H9 (cell line): ENCODE measurements around the gene TRIM9. TPM values are rescaled to one million over a fixed set of nuclear protein-coding genes. Genes with fewer than 3 reads are reported as not detected.

Experiments
- DNase-seq: peaks from one replicate; pipeline ENCODE4 v3.0.0-alpha.2; 2017
- H2AFZ ChIP-seq: one replicate; pipeline ENCODE4 v1.6.1; 2013; ENCODE audit warnings: mild to moderate bottlenecking, low read length, control low read depth, moderate library complexity
- H2AK5ac ChIP-seq: 2 replicates; pipeline ENCODE4 v1.6.1; 2013; ENCODE audit warnings: low read length, control low read depth, mixed read lengths; ENCODE audit not compliant: insufficient read length
- H2BK120ac ChIP-seq: one replicate; pipeline ENCODE4 v1.6.1; 2013; ENCODE audit warnings: low read depth, mild to moderate bottlenecking, low read length, control low read depth, inconsistent platforms; ENCODE audit not compliant: poor library complexity, severe bottlenecking
- H2BK12ac ChIP-seq: 2 replicates; pipeline ENCODE4 v1.6.1; 2013; ENCODE audit warnings: low read length, control low read depth, mixed read lengths, low read depth; ENCODE audit not compliant: insufficient read length
- H2BK15ac ChIP-seq: 2 replicates; pipeline ENCODE4 v1.6.1; 2013; ENCODE audit warnings: low read depth, low read length, control low read depth
- H2BK20ac ChIP-seq: one replicate; pipeline ENCODE4 v1.6.1; 2013; ENCODE audit warnings: low read depth, mild to moderate bottlenecking, low read length, control low read depth, inconsistent platforms; ENCODE audit not compliant: poor library complexity, severe bottlenecking
- H2BK5ac ChIP-seq: 2 replicates; pipeline ENCODE4 v1.6.1; 2013; ENCODE audit warnings: low read length, control low read depth, mixed read lengths; ENCODE audit not compliant: insufficient read length
- H3K14ac ChIP-seq: 2 replicates; pipeline ENCODE4 v1.6.1; 2013; ENCODE audit warnings: low read length, control low read depth; ENCODE audit not compliant: insufficient read depth
- H3K18ac ChIP-seq: 2 replicates; pipeline ENCODE4 v1.6.1; 2013; ENCODE audit warnings: low read depth, mild to moderate bottlenecking, mixed read lengths, low read length, control low read depth; ENCODE audit not compliant: insufficient read length
- H3K23ac ChIP-seq: 2 replicates; pipeline ENCODE4 v1.6.1; 2013; ENCODE audit warnings: low read length, control low read depth, mixed read lengths, low read depth; ENCODE audit not compliant: insufficient read length
- H3K23me2 ChIP-seq: 2 replicates; pipeline ENCODE4 v1.6.1; 2013; ENCODE audit warnings: low read depth, mild to moderate bottlenecking, mixed read lengths, low read length, control low read depth; ENCODE audit not compliant: insufficient read length, poor library complexity, severe bottlenecking
- H3K27ac ChIP-seq: 2 replicates; pipeline ENCODE4 v1.5.1; 2013; ENCODE audit warnings: low read length, control low read depth, mixed read lengths, low read depth; ENCODE audit not compliant: insufficient read length
- H3K27me3 ChIP-seq: 2 replicates; pipeline ENCODE4 v1.6.1; 2013; ENCODE audit warnings: low read length, control low read depth, inconsistent platforms; ENCODE audit not compliant: insufficient read depth
- H3K4ac ChIP-seq: 2 replicates; pipeline ENCODE4 v1.6.1; 2013; ENCODE audit warnings: low read depth, mild to moderate bottlenecking, control low read depth, inconsistent platforms, low read length, moderate library complexity
- H3K4me1 ChIP-seq: 2 replicates; pipeline ENCODE4 v1.6.1; 2013; ENCODE audit warnings: low read length, control low read depth, inconsistent platforms; ENCODE audit not compliant: insufficient read depth
- H3K4me2 ChIP-seq: 2 replicates; pipeline ENCODE4 v1.6.1; 2013; ENCODE audit warnings: low read length, control low read depth, mixed read lengths; ENCODE audit not compliant: insufficient read length, insufficient read depth
- H3K56ac ChIP-seq: 2 replicates; pipeline ENCODE4 v1.6.1; 2013; ENCODE audit warnings: low read depth, mild to moderate bottlenecking, mixed read lengths, low read length, control low read depth; ENCODE audit not compliant: insufficient read length
- H3K79me1 ChIP-seq: 2 replicates; pipeline ENCODE4 v1.6.1; 2013; ENCODE audit warnings: low read depth, mild to moderate bottlenecking, moderate library complexity, low read length, control low read depth, inconsistent platforms; ENCODE audit not compliant: insufficient read depth, poor library complexity, severe bottlenecking
- H3K79me2 ChIP-seq: 2 replicates; pipeline ENCODE4 v1.6.1; 2013; ENCODE audit warnings: low read length, control low read depth, inconsistent platforms; ENCODE audit not compliant: insufficient read depth
- H3K9ac ChIP-seq: 2 replicates; pipeline ENCODE4 v1.6.1; 2013; ENCODE audit warnings: low read length, control low read depth, mixed read lengths; ENCODE audit not compliant: insufficient read length; ENCODE audit errors: extremely low read depth
- H3K9me3 ChIP-seq: one replicate; pipeline ENCODE4 v1.6.1; 2013; ENCODE audit warnings: low read depth, low read length, inconsistent platforms; ENCODE audit not compliant: control insufficient read depth
- H3T11ph ChIP-seq: one replicate; pipeline ENCODE4 v1.6.1; 2013; ENCODE audit warnings: mild to moderate bottlenecking, low read length, control low read depth, inconsistent platforms
- H4K20me1 ChIP-seq: one replicate; pipeline ENCODE4 v1.6.1; 2013; ENCODE audit not compliant: control insufficient read depth, insufficient read length, insufficient read depth
- H4K5ac ChIP-seq: 2 replicates; pipeline ENCODE4 v1.6.1; 2013; ENCODE audit warnings: low read depth, mild to moderate bottlenecking, mixed read lengths, low read length, control low read depth; ENCODE audit not compliant: insufficient read length
- H4K8ac ChIP-seq: replicated peaks from 2 replicates; pipeline ENCODE4 v1.6.1; 2013; ENCODE audit warnings: low read length, control low read depth, mixed read lengths, low read depth; ENCODE audit not compliant: insufficient read length
- H4K91ac ChIP-seq: 2 replicates; pipeline ENCODE4 v1.6.1; 2013; ENCODE audit warnings: low read depth, mild to moderate bottlenecking, moderate library complexity, mixed read lengths, low read length, control low read depth; ENCODE audit not compliant: insufficient read length
- H3K27ac Mint-ChIP-seq, 3 experiments: 2 replicates in 2 of 3; 3 replicates in 1 of 3; pipeline ENCODE4 v1.8.0; 2020 to 2021; ENCODE audit warnings: mixed read lengths in 3 of 3, mild to moderate bottlenecking in 1 of 3, moderate library complexity in 1 of 3
- H3K27me3 Mint-ChIP-seq: 2 replicates; pipeline ENCODE4 v1.8.0; 2021; ENCODE audit warnings: low read depth, mild to moderate bottlenecking, moderate library complexity, mixed read lengths
- H3K36me3 Mint-ChIP-seq, 3 experiments: 2 replicates in 2 of 3; 3 replicates in 1 of 3; pipeline ENCODE4 v1.8.0; 2020 to 2021; ENCODE audit warnings: low read depth in 3 of 3, mixed read lengths in 3 of 3; ENCODE audit not compliant: insufficient read depth in 1 of 3
- H3K4me1 Mint-ChIP-seq, 2 experiments: 2 replicates each; pipeline ENCODE4 v1.8.0; 2020; ENCODE audit warnings: mixed read lengths in 2 of 2
- H3K4me3 Mint-ChIP-seq, 2 experiments: 2 replicates in 1 of 2; 3 replicates in 1 of 2; pipeline ENCODE4 v1.8.0; 2020 to 2021; ENCODE audit warnings: mild to moderate bottlenecking in 2 of 2, mixed read lengths in 2 of 2, moderate library complexity in 1 of 2
- H3K9me3 Mint-ChIP-seq, 2 experiments: 2 replicates in 1 of 2; 3 replicates in 1 of 2; pipeline ENCODE4 v1.8.0; 2020; ENCODE audit warnings: mild to moderate bottlenecking in 2 of 2, mixed read lengths in 2 of 2, moderate library complexity in 1 of 2
- CTCF ChIP-seq: fragments of 200-600 bp; sonication (generic); conservative IDR thresholded peaks from 3 replicates; pipeline ENCODE4 v1.8.0; 2021; ENCODE audit warnings: antibody characterized with exemption, mild to moderate bottlenecking
- WGBS: extraction: QIAGEN DNeasy Blood & Tissue Kit; methylation state at CpG from one replicate; pipeline ENCODE4 v1.1.7; 2013; ENCODE audit warnings: missing lambda C conversion rate, low lambda C conversion rate, mixed read lengths; ENCODE audit not compliant: insufficient read length; ENCODE audit errors: extremely low coverage; 5-methylcytosine and 5-hydroxymethylcytosine counted together
- total RNA-seq: library from RNA; stranded (reverse); gene quantifications from 2 replicates; pipeline ENCODE4 v1.2.1, GENCODE V29; 2021

The TRIM9 gene
- total RNA-seq, 1 experiment from 2014 or later, result 0.98 TPM

GRCh38 chr14:51079489-51079888 is 15.4 kb downstream of the TRIM9 start:
- no peaks in the 10 kb centered on the region for H4K20me1 ChIP-seq
- Mint-ChIP-seq H3K27me3 (no peaks in the 10 kb centered on the region), H3K36me3 (no peaks in the 10 kb centered on the region), H3K9me3 (no peaks in the 10 kb centered on the region), H3K4me1 (peaks cover 0 to 2% of the 10 kb centered on the region in 2 experiments; a peak in 2 of 4 replicates), H3K27ac (no peak overlapping the region), H3K4me3 (no peak overlapping the region)
- no CpG with 5 or more reads among the region's 1 CpG for WGBS
- H3T11ph ChIP-seq, result no peak overlapping the region
- no peak overlapping the region for H2AK5ac ChIP-seq
- no peak overlapping the region for H3K23ac ChIP-seq
- DNase-seq, result no peak
- H3K79me2 ChIP-seq, result no peaks in the 10 kb centered on the region
- no peak overlapping the region for H3K27ac ChIP-seq
- no peaks in the 10 kb centered on the region for H3K4me1 ChIP-seq
- H2BK120ac ChIP-seq, result no peak overlapping the region
- no peaks in the 10 kb centered on the region for H3K79me1 ChIP-seq
- H2AFZ ChIP-seq, result no peak overlapping the region
- no peak overlapping the region for H4K5ac ChIP-seq
- no peak overlapping the region for H3K56ac ChIP-seq
- no peak overlapping the region for H2BK12ac ChIP-seq
- no peak overlapping the region for H3K14ac ChIP-seq
- no peak overlapping the region for H3K18ac ChIP-seq
- no peaks in the 10 kb centered on the region for H3K9me3 ChIP-seq
- no peak for TF ChIP-seq CTCF
- H2BK5ac ChIP-seq, result no peak overlapping the region
- no peak overlapping the region for H3K4me2 ChIP-seq
- H4K91ac ChIP-seq, result no peak overlapping the region
- no peaks in the 10 kb centered on the region for H3K27me3 ChIP-seq
- H3K9ac ChIP-seq, result no peak overlapping the region
- H2BK20ac ChIP-seq, result no peak overlapping the region
- no peak overlapping the region for H2BK15ac ChIP-seq
- no peaks in the 10 kb centered on the region for H3K23me2 ChIP-seq
- H4K8ac ChIP-seq, result no peak overlapping the region
- H3K4ac ChIP-seq, result no peak overlapping the region
